NT2/D1 (cell line): ENCODE results near the gene WWTR1.

Experiments
- DNase-seq: peaks from one replicate; pipeline ENCODE4 v3.0.0-alpha.2; 2011; ENCODE audit warnings: low read depth, low spot score
- H3K27me3 ChIP-seq: 2 replicates; pipeline ENCODE4 v1.6.0; 2011; ENCODE audit warnings: mild to moderate bottlenecking; ENCODE audit not compliant: insufficient read length, insufficient read depth
- H3K36me3 ChIP-seq: 2 replicates; pipeline ENCODE4 v1.6.1; 2011; ENCODE audit warnings: mild to moderate bottlenecking, low read length, mixed read lengths; ENCODE audit not compliant: insufficient read depth, insufficient read length
- H3K4me1 ChIP-seq: 2 replicates; pipeline ENCODE4 v1.5.1; 2011; ENCODE audit not compliant: insufficient read depth, insufficient read length
- H3K4me3 ChIP-seq: 2 replicates; pipeline ENCODE4 v1.5.1; 2011; ENCODE audit warnings: low read depth; ENCODE audit not compliant: insufficient read length
- H3K9ac ChIP-seq: 2 replicates; pipeline ENCODE4 v1.6.0; 2011; ENCODE audit warnings: low read depth; ENCODE audit not compliant: insufficient read length
- H3K9me3 ChIP-seq: 2 replicates; pipeline ENCODE4 v1.5.1; 2011; ENCODE audit warnings: mild to moderate bottlenecking, low read length; ENCODE audit not compliant: insufficient read depth
- SUZ12 ChIP-seq: IDR thresholded peaks from 2 replicates; pipeline ENCODE4 v1.6.1; 2011; ENCODE audit not compliant: insufficient read length, insufficient read depth; ENCODE audit errors: extremely low read depth
- YY1 ChIP-seq: IDR thresholded peaks from 2 replicates; pipeline ENCODE4 v1.6.1; 2011; ENCODE audit not compliant: insufficient read length, insufficient read depth
- ZNF274 ChIP-seq: IDR thresholded peaks from 2 replicates; pipeline ENCODE4 v1.6.1; 2011; ENCODE audit warnings: mild to moderate bottlenecking, low read depth, low read length

The WWTR1 gene

DNA sequence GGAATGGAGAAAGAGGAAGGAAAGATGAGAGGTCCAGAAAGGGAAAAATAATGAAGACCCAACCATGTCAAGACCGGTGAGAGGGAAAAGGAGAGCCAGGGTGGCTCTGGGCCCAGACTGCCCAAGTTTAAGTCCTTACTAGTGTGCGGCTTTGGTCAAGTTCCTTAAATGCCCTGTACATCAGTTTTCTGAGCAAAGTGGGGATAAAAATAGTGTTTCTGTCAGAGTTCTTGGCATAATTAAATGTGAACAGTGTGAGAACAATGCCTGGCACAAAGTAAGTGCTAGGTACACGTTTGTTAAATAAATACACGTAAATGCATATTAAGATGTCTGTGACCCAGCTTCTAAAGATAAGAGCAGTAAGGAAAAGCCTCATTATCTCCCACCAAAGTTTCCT lies 23.8 kb downstream of the WWTR1 start:
- DNase-seq, result no peak
- Histone ChIP-seq H3K4me3 (no peak overlapping the region), H3K4me1 (no peaks in the 10 kb centered on the region), H3K9ac (no peak overlapping the region), H3K27me3 (no peaks in the 10 kb centered on the region), H3K36me3 (peaks cover 18% of the 10 kb centered on the region), H3K9me3 (no peaks in the 10 kb centered on the region)
- TF ChIP-seq YY1 (no peak), ZNF274 (no peak), SUZ12 (no peak)

DNA sequence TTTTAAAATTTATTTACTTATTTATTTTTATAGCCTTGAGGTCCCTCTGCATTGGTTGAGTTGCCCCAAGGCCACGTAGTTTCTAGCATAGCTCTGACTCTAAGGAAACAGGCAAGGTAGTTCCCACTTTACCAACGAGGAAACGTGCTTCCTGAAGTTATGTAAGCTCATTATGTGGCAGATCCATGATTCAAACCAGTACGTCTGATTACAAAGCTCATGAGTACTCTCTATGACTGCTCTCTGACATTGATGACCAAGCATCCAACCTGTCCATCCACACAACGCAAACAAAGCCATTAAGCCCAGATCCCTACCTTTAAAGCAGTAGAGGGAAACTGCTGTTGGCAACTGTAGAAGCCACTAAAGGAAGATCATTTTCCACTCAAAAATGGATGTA lies 25.6 kb downstream of the WWTR1 start:
- H3K9me3 ChIP-seq, result no peaks in the 10 kb centered on the region
- DNase-seq, result no peak
- no peaks in the 10 kb centered on the region for H3K4me1 ChIP-seq
- no peak overlapping the region for H3K4me3 ChIP-seq
- H3K36me3 ChIP-seq, result peaks cover 20% of the 10 kb centered on the region
- TF ChIP-seq YY1 (no peak), SUZ12 (no peak), ZNF274 (no peak)
- H3K27me3 ChIP-seq, result no peaks in the 10 kb centered on the region
- no peak overlapping the region for H3K9ac ChIP-seq

DNA sequence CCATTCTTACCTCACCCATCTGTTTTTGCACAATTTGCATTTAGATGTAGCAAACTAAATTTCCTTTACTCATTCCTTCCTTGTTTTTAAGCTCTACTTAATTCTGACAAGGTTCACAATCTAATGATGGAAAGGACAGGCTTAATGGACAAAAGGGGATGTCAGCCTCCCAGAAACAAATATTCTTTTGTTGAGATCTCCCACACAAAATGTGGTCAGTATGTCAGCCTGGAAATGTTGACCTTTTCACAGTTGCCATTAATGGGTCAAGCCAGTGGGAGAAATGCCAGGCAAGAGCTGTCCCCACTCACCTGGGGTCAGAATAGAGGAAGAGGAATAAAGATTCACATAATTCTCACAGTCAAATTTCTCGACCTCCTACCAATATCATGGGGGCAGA lies 27.0 kb downstream of the WWTR1 start:
- H3K27me3 ChIP-seq, result no peaks in the 10 kb centered on the region
- H3K36me3 ChIP-seq, result peaks cover 20% of the 10 kb centered on the region
- no peaks in the 10 kb centered on the region for H3K9me3 ChIP-seq
- no peak for DNase-seq
- no peak overlapping the region for H3K9ac ChIP-seq
- H3K4me3 ChIP-seq, result no peak overlapping the region
- TF ChIP-seq ZNF274, result no peak
- TF ChIP-seq SUZ12, result no peak
- no peak for TF ChIP-seq YY1
- H3K4me1 ChIP-seq, result no peaks in the 10 kb centered on the region

DNA sequence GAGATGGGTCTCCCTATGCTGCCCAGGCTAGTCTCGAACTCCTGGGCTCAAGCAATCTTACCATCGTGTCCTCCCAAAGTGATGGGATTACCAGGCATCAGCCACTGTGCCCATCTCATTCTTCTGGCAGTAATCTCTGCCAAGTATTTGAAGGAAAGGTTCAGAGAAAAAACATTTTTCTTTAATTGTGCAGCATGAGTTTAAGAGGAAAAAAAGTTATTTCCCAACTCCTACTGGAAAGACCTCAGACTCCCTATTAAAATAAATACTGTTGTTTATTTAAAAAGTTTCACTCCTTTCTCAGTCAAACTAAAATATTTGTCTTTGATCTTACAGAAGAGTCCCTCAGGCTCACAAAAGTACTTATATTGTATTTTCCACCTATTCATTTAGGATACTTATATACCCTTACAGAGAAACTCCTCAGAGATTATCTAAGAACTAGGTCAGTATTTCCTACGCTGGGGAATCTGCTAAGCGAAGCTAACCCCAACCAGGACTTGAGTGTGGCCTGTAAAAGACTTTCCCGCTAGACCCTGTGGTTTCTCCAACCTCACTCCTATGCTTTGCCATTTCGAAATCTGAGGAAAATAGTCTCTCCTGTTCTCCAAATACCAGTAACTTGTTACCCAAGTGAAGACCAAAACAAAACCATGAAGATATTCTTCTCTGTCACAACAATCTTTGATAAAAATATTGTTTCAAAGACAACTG lies 28.7 kb downstream of the WWTR1 start:
- Histone ChIP-seq H3K27me3 (no peaks in the 10 kb centered on the region), H3K4me3 (no peak overlapping the region), H3K36me3 (peaks cover 14% of the 10 kb centered on the region), H3K9me3 (no peaks in the 10 kb centered on the region), H3K4me1 (no peaks in the 10 kb centered on the region), H3K9ac (no peak overlapping the region)
- DNase-seq, result no peak
- TF ChIP-seq YY1, result no peak
- no peak for TF ChIP-seq SUZ12
- no peak for TF ChIP-seq ZNF274

DNA sequence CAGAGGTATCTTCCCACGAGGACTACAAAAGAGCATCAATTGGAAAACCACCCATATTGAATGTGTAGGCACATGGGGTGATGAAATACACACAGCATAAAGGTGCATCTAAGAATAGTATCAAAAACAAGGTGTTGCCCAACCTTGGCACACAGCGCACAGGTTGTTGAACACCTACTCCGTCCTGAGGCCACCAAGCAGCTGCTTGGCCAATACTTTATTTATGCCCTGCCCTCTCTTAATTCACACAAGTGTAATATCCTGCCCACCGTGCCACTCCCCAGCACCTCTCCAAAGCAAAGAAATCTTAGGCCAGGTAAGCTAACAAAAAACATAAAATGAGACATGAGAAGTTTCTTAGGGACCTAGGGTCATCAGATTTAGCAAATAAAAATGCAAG lies 31.2 kb downstream of the WWTR1 start:
- Histone ChIP-seq H3K9ac (no peak overlapping the region), H3K27me3 (no peaks in the 10 kb centered on the region), H3K4me3 (no peak overlapping the region), H3K36me3 (peaks cover 15% of the 10 kb centered on the region), H3K9me3 (no peaks in the 10 kb centered on the region), H3K4me1 (no peaks in the 10 kb centered on the region)
- no peak for TF ChIP-seq ZNF274
- TF ChIP-seq SUZ12, result no peak
- TF ChIP-seq YY1, result no peak
- no peak for DNase-seq

DNA sequence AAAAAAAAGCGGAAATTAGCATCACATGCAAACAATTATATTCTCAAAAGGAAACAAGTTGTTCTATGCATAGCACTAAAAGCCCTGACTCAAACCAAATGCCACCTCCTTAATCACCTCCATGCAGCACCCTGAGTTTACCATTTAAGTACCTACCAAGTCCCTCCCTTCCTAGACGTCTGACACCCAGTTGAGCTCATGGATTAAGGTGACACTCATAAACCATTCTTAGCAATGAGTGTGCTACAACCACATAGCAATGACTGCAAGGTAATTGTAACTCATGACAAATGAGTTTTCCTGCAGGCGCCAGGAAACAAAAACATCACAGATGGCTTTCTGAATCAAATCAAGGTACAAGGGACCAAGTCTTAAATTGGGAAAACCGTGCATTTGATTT lies 32.0 kb downstream of the WWTR1 start:
- no peak for DNase-seq
- Histone ChIP-seq H3K4me3 (no peak overlapping the region), H3K36me3 (peaks cover 12% of the 10 kb centered on the region), H3K27me3 (no peaks in the 10 kb centered on the region), H3K9ac (no peak overlapping the region), H3K9me3 (no peaks in the 10 kb centered on the region), H3K4me1 (no peaks in the 10 kb centered on the region)
- TF ChIP-seq ZNF274 (no peak), YY1 (no peak), SUZ12 (no peak)

DNA sequence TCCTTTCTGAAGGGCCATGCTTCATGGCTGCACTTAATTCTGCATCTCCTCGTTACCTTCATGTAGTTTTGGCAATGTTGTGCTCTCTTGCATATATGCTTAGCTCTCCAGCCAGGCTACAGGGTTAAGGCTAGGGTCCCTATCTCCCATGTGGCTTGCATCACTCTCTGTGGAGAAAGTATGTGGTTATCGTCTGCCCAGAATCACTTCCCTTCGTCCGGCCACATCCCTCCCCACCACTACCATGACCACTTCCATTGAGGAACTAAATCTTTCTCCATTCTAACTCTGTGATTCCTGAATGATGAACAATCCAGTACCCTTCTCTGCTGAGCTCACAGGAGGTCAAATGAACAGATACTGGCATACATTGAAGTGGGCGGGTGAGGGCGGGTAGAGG lies 34.0 kb downstream of the WWTR1 start:
- Histone ChIP-seq H3K9me3 (no peaks in the 10 kb centered on the region), H3K36me3 (peaks cover 7% of the 10 kb centered on the region), H3K4me1 (no peaks in the 10 kb centered on the region), H3K27me3 (no peaks in the 10 kb centered on the region), H3K4me3 (no peak overlapping the region), H3K9ac (no peak overlapping the region)
- DNase-seq, result no peak
- TF ChIP-seq SUZ12, result no peak
- TF ChIP-seq YY1, result no peak
- TF ChIP-seq ZNF274, result no peak

DNA sequence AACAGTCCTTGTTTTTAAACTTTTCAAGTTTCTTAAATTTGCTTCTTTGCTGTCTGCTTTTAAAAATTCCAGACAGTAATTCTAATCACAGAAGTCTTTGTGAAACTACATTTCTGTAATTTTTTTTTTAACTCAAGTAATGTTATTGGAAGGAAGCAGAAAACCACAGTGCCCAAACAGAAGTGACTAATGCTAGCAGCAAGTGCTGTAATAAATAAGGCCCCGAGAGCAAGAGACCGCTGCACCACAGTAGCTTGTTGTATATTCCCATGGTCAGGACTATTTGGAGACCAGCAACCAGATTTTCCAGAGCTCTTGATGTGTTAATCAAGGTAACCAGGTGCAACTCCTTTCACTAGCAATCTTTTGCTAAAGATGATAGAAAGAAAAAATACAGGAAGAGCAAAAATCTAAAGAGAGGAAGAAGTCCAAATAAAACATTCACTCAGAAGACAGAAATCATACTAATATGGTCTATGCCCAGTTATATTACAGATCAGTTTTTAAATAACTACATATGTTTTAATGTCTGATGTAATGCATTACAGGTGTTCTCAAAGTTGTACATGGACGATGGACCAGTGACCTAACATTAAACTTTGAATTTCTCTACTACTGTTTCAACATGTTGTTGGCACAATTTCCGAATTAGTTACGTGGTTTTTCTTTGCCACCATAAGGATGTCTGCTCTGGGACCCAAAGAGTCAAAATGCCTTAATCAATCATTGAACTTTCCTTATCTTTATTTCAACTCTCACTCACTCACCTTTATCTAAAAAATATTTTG lies 36.4 kb downstream of the WWTR1 start:
- DNase-seq, result no peak
- Histone ChIP-seq H3K4me1 (no peaks in the 10 kb centered on the region), H3K9me3 (no peaks in the 10 kb centered on the region), H3K27me3 (no peaks in the 10 kb centered on the region), H3K36me3 (peaks cover 12% of the 10 kb centered on the region), H3K4me3 (no peak overlapping the region), H3K9ac (no peak overlapping the region)
- no peak for TF ChIP-seq ZNF274
- no peak for TF ChIP-seq YY1
- TF ChIP-seq SUZ12, result no peak
